HFF-Myc (cell line): ENCODE results near the gene RPL7A.

ENCODE experiments used
- DNase-seq: peaks from one replicate; pipeline ENCODE4 v3.0.0-alpha.2; 2011; ENCODE audit warnings: low read depth; ENCODE audit errors: extremely low read depth
- H3K4me3 ChIP-seq: replicated peaks from 2 replicates; pipeline ENCODE4 v1.5.1; 2011; ENCODE audit warnings: low read depth, mild to moderate bottlenecking, control low read depth, low read length
- TF ChIP-seq, protein P1 (sequence below): IDR thresholded peaks from 2 replicates; pipeline ENCODE4 v1.5.1; 2012; ENCODE audit warnings: mild to moderate bottlenecking, low read depth, low read length, control low read depth; ENCODE audit errors: missing control alignments

Gene RPL7A

DNA sequence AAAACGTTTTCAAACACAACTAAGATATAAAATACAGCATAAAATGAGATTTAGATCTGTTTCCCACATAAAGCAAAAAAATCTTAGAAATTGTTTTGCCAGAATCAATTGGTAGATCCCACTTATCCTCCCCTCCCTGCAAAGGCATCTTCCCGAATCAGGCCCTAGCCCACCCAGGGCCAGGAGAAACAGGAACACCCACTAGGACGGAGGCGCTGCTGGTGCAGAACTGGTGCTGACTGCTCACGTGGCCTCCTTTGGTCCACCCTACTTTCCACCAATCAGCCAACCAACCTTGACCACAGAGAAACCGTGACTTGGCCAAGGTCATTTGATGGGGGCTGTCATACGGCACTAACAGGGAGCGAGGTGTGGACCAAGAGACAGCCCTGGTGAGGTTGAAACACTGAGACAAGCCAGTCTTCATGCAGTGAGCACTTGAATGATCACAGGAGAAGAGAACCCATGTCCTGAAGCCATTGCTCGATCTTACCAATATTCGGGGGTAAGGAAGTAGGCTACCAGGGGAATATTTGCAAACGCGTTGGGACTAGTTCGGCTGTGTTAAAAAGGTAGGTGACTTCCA is 13.6 kb downstream of the RPL7A start:
- no peak for DNase-seq
- H3K4me3 ChIP-seq, result no peak overlapping the region
- TF ChIP-seq, protein P1, sequence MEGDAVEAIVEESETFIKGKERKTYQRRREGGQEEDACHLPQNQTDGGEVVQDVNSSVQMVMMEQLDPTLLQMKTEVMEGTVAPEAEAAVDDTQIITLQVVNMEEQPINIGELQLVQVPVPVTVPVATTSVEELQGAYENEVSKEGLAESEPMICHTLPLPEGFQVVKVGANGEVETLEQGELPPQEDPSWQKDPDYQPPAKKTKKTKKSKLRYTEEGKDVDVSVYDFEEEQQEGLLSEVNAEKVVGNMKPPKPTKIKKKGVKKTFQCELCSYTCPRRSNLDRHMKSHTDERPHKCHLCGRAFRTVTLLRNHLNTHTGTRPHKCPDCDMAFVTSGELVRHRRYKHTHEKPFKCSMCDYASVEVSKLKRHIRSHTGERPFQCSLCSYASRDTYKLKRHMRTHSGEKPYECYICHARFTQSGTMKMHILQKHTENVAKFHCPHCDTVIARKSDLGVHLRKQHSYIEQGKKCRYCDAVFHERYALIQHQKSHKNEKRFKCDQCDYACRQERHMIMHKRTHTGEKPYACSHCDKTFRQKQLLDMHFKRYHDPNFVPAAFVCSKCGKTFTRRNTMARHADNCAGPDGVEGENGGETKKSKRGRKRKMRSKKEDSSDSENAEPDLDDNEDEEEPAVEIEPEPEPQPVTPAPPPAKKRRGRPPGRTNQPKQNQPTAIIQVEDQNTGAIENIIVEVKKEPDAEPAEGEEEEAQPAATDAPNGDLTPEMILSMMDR, result no peak

DNA sequence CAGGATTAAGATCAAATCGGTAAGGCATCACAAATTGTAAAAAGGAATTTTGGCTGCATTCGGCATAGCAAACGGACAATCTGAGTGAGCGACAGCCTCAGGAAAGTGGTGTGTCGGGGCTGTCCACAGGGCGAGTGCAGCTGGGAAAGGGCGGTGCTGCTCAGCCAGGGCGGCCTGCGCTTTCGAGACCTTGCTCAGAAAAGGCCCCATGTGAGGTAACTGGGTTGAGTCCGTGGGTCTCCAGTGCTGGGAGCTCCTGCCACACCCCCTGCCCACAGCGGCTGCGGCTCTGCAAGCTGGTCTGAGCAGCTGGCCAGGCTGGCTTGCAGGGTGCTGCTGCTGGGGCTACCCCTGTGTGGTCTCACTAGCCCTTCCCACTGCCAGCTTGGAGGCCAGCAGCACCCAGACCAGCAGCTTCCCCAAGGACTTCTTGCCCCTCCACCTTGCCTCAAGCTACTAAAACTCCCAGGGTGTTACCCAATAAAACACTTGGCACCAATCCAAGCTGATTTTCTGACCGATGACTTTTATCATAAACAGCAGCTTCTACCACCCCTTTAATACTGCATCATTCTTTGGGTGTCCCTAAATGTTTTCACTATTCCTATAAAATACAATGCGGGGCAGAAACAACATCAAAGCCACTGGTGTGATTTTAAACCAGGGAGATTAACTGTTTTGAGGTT is 14.5 kb downstream of the RPL7A start:
- H3K4me3 ChIP-seq, result no peak overlapping the region
- TF ChIP-seq, protein P1, result no peak
- no peak for DNase-seq

DNA sequence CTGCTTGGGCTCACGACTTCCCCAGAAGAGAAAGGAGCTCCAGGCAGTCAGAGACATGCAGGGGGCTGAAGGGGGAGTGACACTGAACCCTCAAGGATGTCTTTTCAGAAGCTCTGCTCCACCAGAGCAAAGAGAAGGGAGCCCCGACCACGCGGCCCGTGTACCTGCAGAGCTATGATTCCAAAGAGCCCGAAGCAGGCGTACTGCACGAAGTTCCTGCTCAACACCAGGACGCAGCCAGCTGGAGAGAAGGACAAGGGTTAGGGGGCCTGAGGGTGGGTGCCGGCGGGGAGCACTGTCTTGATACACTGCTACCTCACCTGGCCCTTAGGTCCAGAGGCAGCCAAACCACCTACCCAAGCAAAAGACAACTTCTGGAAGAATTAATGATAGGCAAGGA is 18.4 kb downstream of the RPL7A start:
- H3K4me3 ChIP-seq, result no peak overlapping the region
- no peak for DNase-seq
- TF ChIP-seq, protein P1, result no peak

DNA sequence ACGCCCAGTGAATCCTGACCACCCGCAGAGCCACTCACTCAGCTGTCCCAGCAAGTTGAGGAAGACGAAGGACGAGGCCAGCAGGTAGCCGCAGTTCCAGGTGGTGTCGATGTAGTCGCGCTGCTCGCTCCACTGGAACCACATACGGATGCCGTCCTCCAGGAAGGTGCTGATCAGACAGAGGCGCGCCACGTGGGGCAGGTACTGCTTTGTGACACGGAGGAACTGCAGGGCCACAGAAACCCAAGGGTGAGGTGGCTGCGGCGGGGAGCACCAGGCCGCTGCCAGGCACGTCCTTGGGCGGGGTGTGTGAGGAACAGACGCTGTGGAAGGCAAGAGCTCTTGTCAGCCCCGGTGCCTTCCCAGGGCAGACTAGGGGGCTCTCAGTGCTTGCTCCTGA is 19.2 kb downstream of the RPL7A start:
- DNase-seq, result no peak
- TF ChIP-seq, protein P1, result no peak
- no peak overlapping the region for H3K4me3 ChIP-seq

DNA sequence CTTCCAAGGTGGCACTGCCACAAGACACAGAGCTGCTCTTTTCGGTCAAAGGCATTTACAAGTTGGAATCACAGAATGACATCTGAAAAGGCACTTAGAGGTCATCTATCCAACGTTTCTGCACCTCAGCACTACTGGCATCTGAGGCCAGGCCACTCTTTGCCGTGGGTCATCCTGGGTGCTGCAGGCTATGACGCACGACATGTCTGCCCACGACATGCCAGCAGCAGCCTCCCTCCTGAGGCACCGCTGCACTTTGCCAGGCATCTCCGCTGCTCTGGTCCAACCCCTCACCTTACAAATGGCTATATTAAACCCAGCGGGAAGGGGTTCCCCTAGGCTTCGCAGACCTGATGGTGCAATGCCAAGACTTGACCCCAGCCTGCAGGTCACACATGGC is 19.8 kb downstream of the RPL7A start:
- H3K4me3 ChIP-seq, result no peak overlapping the region
- DNase-seq, result no peak
- TF ChIP-seq, protein P1, result no peak

DNA sequence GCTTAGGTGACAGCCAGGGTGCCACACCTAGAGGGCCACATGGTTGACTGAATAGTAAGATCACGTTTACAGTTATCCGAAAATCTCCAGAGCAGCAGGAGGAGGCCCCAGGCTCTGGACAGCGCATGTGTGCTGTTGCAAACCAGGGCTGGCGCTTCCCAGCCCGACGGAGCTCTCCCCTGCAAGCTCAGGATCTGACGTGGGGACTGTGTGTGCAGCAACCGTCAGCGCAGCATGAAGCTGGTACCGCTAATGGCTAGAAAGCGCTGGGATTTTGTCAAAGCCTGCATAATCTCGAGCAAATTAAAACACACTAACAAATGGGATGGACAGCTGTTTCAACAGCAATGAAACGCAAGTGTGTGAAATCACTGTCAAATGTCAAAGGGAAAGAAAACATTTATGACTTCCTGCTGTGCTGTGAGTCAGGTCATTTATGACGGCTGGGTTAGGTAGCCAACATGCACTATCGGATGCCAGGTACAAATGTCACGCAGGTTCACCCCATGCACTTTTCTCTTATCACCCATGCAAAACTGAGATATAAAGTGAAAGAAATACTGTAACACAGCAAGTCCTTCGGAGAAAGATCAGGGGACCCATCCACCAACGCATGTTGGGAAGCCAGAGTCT is 20.3 kb downstream of the RPL7A start:
- H3K4me3 ChIP-seq, result no peak overlapping the region
- TF ChIP-seq, protein P1, result no peak
- DNase-seq, result no peak
